Activated CD4-positive, CD25-positive, alpha-beta regulatory T cell treated with anti-CD3 and anti-CD28 coated beads, Interleukin-2, amount 50 U/mL, for 16 hours (primary cell): ENCODE measurements around the gene PCGF3.
"Not testable (repeated sequence)": the region's sequence is repeated elsewhere in the genome, so short reads cannot be mapped to it uniquely, and the experiment has no call there.

ENCODE experiments used
- DNase-seq: peaks from one replicate; pipeline ENCODE4 v3.0.0-alpha.2; 2020; ENCODE audit warnings: low read depth, low spot score

Gene PCGF3

GRCh38 chr4:668219-668618 lies 37.4 kb upstream of the PCGF3 start:
- not testable (repeated sequence) for DNase-seq

- DNase-seq: not testable (repeated sequence)
Observed at GRCh38 chr4:669806-670559, 35.6 kb upstream of the PCGF3 start.

- DNase-seq: no peak
Observed at GRCh38 chr4:671769-672168, 33.9 kb upstream of the PCGF3 start.

- no peak for DNase-seq
Observed at GRCh38 chr4:673349-674091, 32.1 kb upstream of the PCGF3 start.

- peak; percentile 95 for DNase-seq
Observed at GRCh38 chr4:674172-675035, 31.2 kb upstream of the PCGF3 start, which contains the start of the genes ATP5ME and MYL5. ATP5ME (minus strand) TSS chr4:674276; CDS start chr4:674247, 29 bp downstream. MYL5 (plus strand) TSS chr4:674542; CDS start chr4:678027, 3,485 bp downstream.

- no peak for DNase-seq
Observed at GRCh38 chr4:675036-675882, 30.4 kb upstream of the PCGF3 start.

- DNase-seq: no peak
Observed at GRCh38 chr4:675980-676870, 29.4 kb upstream of the PCGF3 start.

GRCh38 chr4:676871-677235 lies 28.8 kb upstream of the PCGF3 start:
- no peak for DNase-seq

- DNase-seq: no peak
Observed at GRCh38 chr4:677431-678293, 28.0 kb upstream of the PCGF3 start.

GRCh38 chr4:678331-679103 lies 27.1 kb upstream of the PCGF3 start:
- no peak for DNase-seq

GRCh38 chr4:679104-679481 lies 26.5 kb upstream of the PCGF3 start:
- no peak for DNase-seq

- DNase-seq: no peak
Observed at GRCh38 chr4:679629-680028, 26.0 kb upstream of the PCGF3 start.

GRCh38 chr4:680091-680490 lies 25.5 kb upstream of the PCGF3 start:
- DNase-seq: no peak

GRCh38 chr4:680551-680927 lies 25.1 kb upstream of the PCGF3 start:
- no peak for DNase-seq

GRCh38 chr4:680928-681645 lies 24.5 kb upstream of the PCGF3 start:
- no peak for DNase-seq

GRCh38 chr4:681736-682451 lies 23.7 kb upstream of the PCGF3 start:
- no peak for DNase-seq
